PC-9 (cell line): ENCODE results near the gene DGKD. TPM values are rescaled to one million over a fixed set of nuclear protein-coding genes. Genes with fewer than 3 reads are reported as not detected.

ENCODE experiments used
- BruUV-seq: library from RNA; stranded (reverse); fragments of 400-500 nt; replicated peaks from 2 replicates; lab custom pipeline; 2021; lab: Mats Ljungman, UMichigan
- CTCF ChIA-PET: fragments of 300-600 bp; sonication (Branson Sonifier 250); formaldehyde crosslinking; loops from one replicate; lab custom pipeline; 2022; ENCODE audit warnings: antibody characterized with exemption; lab: Charles Lee
- POLR2A ChIA-PET: fragments of 300-600 bp; sonication (Branson Sonifier 250); formaldehyde crosslinking; loops from one replicate; lab custom pipeline; 2022; ENCODE audit warnings: antibody characterized with exemption; ENCODE audit not compliant: unreplicated experiment; lab: Charles Lee
- DNase-seq, 2 experiments: peaks; one replicate each; pipeline versions ENCODE4 v3.0.0 to v3.0.0-alpha.2; 2015 to 2022; ENCODE audit warnings: mixed read lengths in 1 of 2
- H2AFZ ChIP-seq: fragments of 200-600 bp; sonication (generic); 2 replicates; pipeline ENCODE4 v1.8.1; 2017; ENCODE audit warnings: antibody characterized with exemption
- H3F3A ChIP-seq: fragments of 200-600 bp; sonication (generic); 2 replicates; pipeline ENCODE4 v1.8.1; 2017; ENCODE audit warnings: antibody characterized with exemption, mild to moderate bottlenecking, low read depth; ENCODE audit not compliant: insufficient read depth
- H3K27ac ChIP-seq: fragments of 200-600 bp; sonication (generic); 2 replicates; pipeline ENCODE4 v1.6.1; 2016; ENCODE audit warnings: mixed run types
- H3K27me3 ChIP-seq: fragments of 200-600 bp; sonication (generic); 2 replicates; pipeline ENCODE4 v1.6.1; 2016; ENCODE audit warnings: low read depth, mixed run types; ENCODE audit not compliant: insufficient read depth
- H3K36me3 ChIP-seq: fragments of 200-600 bp; sonication (generic); 2 replicates; pipeline ENCODE4 v1.6.1; 2016; ENCODE audit warnings: low read depth, mixed run types
- H3K4me1 ChIP-seq: fragments of 200-600 bp; sonication (generic); replicated peaks from 2 replicates; pipeline ENCODE4 v1.6.1; 2016; ENCODE audit warnings: mixed run types; ENCODE audit not compliant: insufficient read depth
- H3K4me2 ChIP-seq: fragments of 200-600 bp; sonication (generic); 2 replicates; pipeline ENCODE4 v1.6.1; 2017; ENCODE audit warnings: mixed run types
- H3K4me3 ChIP-seq: fragments of 200-600 bp; sonication (generic); 2 replicates; pipeline ENCODE4 v1.6.1; 2016; ENCODE audit warnings: mixed run types
- H3K79me2 ChIP-seq: fragments of 200-600 bp; sonication (generic); 2 replicates; pipeline ENCODE4 v1.6.1; 2017; ENCODE audit warnings: low read depth, mixed run types
- H3K9me2 ChIP-seq: fragments of 200-600 bp; sonication (generic); 2 replicates; pipeline ENCODE4 v1.8.1; 2017; ENCODE audit warnings: mild to moderate bottlenecking; ENCODE audit not compliant: insufficient read depth
- H3K9me3 ChIP-seq: fragments of 200-600 bp; sonication (generic); 2 replicates; pipeline ENCODE4 v1.8.1; 2016; ENCODE audit warnings: low read depth; ENCODE audit not compliant: insufficient read depth
- H4K20me1 ChIP-seq: fragments of 200-600 bp; sonication (generic); 2 replicates; pipeline ENCODE4 v1.8.1; 2017; ENCODE audit not compliant: insufficient read depth
- EZH2 ChIP-seq: fragments of 200-600 bp; sonication (generic); IDR thresholded peaks from 2 replicates; pipeline ENCODE4 v1.8.0; 2017; ENCODE audit warnings: antibody characterized with exemption, low read depth
- intact Hi-C: fragments of 100-400 bp; cut with micrococcal nuclease; formaldehyde crosslinking; loops from one replicate; pipeline ENCODE4 v1.10.0; 2022; ENCODE audit not compliant: unreplicated experiment
- total RNA-seq: library from RNA; stranded (reverse); gene quantifications from 2 replicates; pipeline ENCODE4 v1.2.3, GENCODE V29; 2021
- TF ChIP-seq, protein P1 (sequence below): fragments of 200-600 bp; sonication (generic); conservative IDR thresholded peaks from 2 replicates; pipeline ENCODE4 v1.6.1; 2017; ENCODE audit warnings: mixed run types, antibody characterized with exemption, mild to moderate bottlenecking, moderate library complexity

DGKD gene
- total RNA-seq, 1 experiment from 2014 or later, result 59.5 TPM

DNA sequence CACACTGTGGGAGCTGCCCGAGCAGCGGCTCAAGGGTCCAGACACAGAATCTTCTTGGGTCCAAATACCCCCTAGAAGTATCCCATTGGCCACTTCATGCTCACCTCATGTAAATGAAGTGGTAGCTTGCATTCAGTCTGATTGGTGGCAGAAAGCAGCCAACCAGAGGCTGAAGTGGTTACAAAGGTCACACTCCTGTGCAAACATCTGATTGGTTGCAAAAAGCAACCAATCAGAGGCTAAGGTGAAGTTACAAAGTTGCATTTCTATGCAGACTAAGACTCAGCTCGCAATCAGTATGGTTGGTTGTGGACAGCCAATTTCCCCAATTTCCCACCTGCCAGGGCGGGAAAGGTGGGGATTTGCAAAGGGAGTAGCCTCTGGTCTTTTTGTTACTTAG lies 94.3 kb downstream of the DGKD start:
- ChIA-PET CTCF (interaction anchor here (0.5 to 1.4 kb wide), 4 partner anchors 32 to 1542 kb away, joined by 3 to 6 read pairs (median 4); no protein-coding TSS in a partner anchor), POLR2A (interaction anchor here (0.6 kb wide), 3 partner anchors 117 to 247 kb away, joined by 3 to 9 read pairs (median 3); no protein-coding TSS in a partner anchor)
- TF ChIP-seq, protein P1, sequence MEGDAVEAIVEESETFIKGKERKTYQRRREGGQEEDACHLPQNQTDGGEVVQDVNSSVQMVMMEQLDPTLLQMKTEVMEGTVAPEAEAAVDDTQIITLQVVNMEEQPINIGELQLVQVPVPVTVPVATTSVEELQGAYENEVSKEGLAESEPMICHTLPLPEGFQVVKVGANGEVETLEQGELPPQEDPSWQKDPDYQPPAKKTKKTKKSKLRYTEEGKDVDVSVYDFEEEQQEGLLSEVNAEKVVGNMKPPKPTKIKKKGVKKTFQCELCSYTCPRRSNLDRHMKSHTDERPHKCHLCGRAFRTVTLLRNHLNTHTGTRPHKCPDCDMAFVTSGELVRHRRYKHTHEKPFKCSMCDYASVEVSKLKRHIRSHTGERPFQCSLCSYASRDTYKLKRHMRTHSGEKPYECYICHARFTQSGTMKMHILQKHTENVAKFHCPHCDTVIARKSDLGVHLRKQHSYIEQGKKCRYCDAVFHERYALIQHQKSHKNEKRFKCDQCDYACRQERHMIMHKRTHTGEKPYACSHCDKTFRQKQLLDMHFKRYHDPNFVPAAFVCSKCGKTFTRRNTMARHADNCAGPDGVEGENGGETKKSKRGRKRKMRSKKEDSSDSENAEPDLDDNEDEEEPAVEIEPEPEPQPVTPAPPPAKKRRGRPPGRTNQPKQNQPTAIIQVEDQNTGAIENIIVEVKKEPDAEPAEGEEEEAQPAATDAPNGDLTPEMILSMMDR, result no peak
- TF ChIP-seq EZH2, result no peak
- 0 out of 2 replicates have a peak, but pooled peaks cover 3% of the 10 kb centered on the region for H4K20me1 ChIP-seq
- H2AFZ ChIP-seq, result no peak overlapping the region
- no peak overlapping the region for H3K27ac ChIP-seq
- H3K9me2 ChIP-seq, result no peaks in the 10 kb centered on the region
- H3K4me2 ChIP-seq, result no peak overlapping the region
- H3K4me3 ChIP-seq, result no peak overlapping the region
- intact Hi-C loops, result loop anchor here (1.0 kb wide), 1 partner anchor 384 kb away; no protein-coding TSS in a partner anchor
- 0 out of 2 replicates have a peak, but pooled peaks cover 9% of the 10 kb centered on the region for H3K79me2 ChIP-seq
- H3K4me1 ChIP-seq, result no peaks in the 10 kb centered on the region
- no peaks in the 10 kb centered on the region for H3K27me3 ChIP-seq
- no peaks in the 10 kb centered on the region for H3F3A ChIP-seq
- H3K9me3 ChIP-seq, result no peaks in the 10 kb centered on the region
- no TSS peak for BruUV-seq
- peaks cover 19% of the 10 kb centered on the region for H3K36me3 ChIP-seq
- DNase-seq, result no peak

DNA sequence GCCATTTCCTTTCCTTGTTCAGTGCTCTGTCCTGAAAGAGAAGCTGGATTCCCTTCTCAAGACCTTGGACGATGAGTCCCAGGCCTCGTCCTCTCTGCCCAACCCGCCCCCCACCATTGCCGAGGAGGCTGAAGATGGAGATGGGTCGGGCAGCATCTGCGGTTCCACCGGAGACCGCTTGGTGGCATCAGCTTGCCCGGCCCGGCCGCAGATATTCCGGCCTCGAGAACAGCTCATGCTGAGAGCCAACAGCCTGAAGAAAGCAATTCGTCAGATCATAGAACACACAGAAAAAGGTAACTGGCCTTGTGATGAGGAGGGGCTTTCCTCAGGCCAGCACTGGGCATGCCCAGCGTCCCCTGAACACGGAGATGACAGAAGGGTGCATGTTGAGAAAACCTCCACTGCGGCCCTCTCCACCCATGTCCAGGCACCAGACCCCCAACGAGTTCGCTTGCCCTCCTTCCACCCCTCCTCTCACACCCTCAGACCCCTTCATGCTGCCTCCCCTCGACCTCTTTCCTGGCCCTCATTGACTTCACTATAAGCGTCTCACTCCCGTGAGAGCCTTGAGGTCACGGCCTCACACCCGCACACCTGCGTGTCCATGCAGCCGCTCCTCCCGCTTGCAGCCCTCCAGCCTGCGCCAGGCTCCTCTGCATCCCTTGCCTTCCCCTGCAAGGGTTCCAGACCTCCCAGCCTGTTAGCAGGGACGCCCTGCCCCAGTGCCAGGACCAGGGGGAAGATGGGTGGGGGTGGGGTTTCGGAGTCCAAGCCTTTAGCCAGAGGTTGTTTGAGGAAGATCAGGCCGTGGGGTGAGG lies 95.0 kb downstream of the DGKD start:
- Histone ChIP-seq H3K4me2 (no peak overlapping the region), H4K20me1 (no peaks in the 10 kb centered on the region), H3K9me3 (no peaks in the 10 kb centered on the region), H3K27ac (no peak overlapping the region), H3K4me1 (no peaks in the 10 kb centered on the region), H3K9me2 (no peaks in the 10 kb centered on the region), H3K4me3 (no peak overlapping the region), H2AFZ (no peak overlapping the region), H3K36me3 (peaks cover 19% of the 10 kb centered on the region), H3K27me3 (no peaks in the 10 kb centered on the region), H3F3A (no peaks in the 10 kb centered on the region), H3K79me2 (0 out of 2 replicates have a peak, but pooled peaks cover 4% of the 10 kb centered on the region)
- TF ChIP-seq, protein P1, result peak; percentile 75
- no peak for TF ChIP-seq EZH2
- BruUV-seq, result no TSS peak
- DNase-seq, result peak in 1 of 2 experiments; percentile 34
- CTCF ChIA-PET, result interaction anchor here (0.9 to 1.4 kb wide), 3 partner anchors 33 to 384 kb away, joined by 3 to 4 read pairs (median 3); no protein-coding TSS in a partner anchor
- POLR2A ChIA-PET, result interaction anchor here (0.6 kb wide), 1 partner anchor 246 kb away, joined by 9 read pairs; no protein-coding TSS in a partner anchor
- intact Hi-C loops, result no loop called here

DNA sequence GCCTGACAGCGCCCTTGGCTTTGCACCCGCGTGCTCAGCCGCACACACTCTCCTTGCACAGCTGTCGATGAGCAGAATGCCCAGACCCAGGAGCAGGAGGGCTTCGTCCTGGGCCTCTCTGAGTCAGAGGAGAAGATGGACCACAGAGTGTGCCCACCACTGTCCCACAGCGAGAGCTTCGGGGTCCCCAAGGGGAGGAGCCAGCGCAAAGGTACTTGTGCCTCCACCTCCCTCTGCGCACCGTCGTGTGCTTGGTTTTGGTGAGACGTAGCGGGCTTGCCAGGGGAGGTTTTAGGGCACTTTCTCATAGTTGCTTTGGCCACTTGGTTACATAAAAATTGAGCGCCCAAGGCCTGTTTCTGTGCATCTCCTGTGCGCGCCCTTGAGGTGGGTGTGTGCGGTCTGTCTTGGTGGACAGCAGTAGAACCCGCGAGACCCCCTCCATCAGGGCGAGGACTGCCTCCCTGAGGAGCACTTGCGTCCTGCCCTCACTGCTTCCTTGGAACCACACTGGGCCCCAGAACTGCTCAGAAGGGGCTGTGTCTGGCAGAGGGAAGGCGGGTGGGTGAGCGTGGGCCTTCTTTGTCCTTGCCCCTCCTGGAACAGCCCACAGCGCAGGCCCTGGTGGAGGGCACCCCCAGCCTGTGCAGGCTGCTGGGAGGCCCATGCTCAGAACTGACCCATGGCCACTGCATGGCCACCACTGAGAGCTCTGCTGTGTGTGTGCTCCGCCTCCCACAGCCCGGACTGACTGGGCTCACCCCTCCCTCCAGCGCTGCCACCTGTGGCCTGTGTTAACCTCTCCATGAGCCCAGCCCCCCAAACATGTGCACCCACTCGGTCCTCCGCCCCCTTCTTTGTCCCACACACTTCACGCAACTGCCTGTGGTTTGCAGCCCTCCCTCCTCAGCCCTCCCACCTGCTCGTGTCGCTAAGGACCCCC lies 95.9 kb downstream of the DGKD start:
- H4K20me1 ChIP-seq, result no peaks in the 10 kb centered on the region
- BruUV-seq, result no TSS peak
- no peaks in the 10 kb centered on the region for H3K4me1 ChIP-seq
- intact Hi-C loops, result no loop called here
- no peak for TF ChIP-seq EZH2
- TF ChIP-seq, protein P1, result no peak
- H3K36me3 ChIP-seq, result peaks cover 26% of the 10 kb centered on the region
- no peak overlapping the region for H2AFZ ChIP-seq
- H3K4me3 ChIP-seq, result no peak overlapping the region
- CTCF ChIA-PET, result no interaction called here
- no peak overlapping the region for H3K4me2 ChIP-seq
- H3K9me2 ChIP-seq, result no peaks in the 10 kb centered on the region
- no peak overlapping the region for H3K27ac ChIP-seq
- H3F3A ChIP-seq, result no peaks in the 10 kb centered on the region
- no peaks in the 10 kb centered on the region for H3K79me2 ChIP-seq
- POLR2A ChIA-PET, result no interaction called here
- no peak for DNase-seq
- H3K9me3 ChIP-seq, result no peaks in the 10 kb centered on the region
- no peaks in the 10 kb centered on the region for H3K27me3 ChIP-seq
